Right lobe of liver (tissue), 4 donors: ENCODE measurements around the gene OR2K2.
"Not testable (repeated sequence)": the region's sequence is repeated elsewhere in the genome, so short reads cannot be mapped to it uniquely, and the experiment has no call there.

Experiments used
- CTCF ChIP-seq, 4 donors: fragments of 200-600 bp in 3 of 4; fragments of 450-650 bp in 1 of 4; IDR thresholded peaks; one replicate each; pipeline versions ENCODE4 v1.5.1 to v1.8.0; 2016 to 2022; ENCODE audit warnings: antibody characterized with exemption in 4 of 4, mild to moderate bottlenecking in 2 of 4
- POLR2A ChIP-seq: fragments of 450-650 bp; IDR thresholded peaks from one replicate; pipeline ENCODE4 v1.6.1; 2017; ENCODE audit warnings: antibody characterized with exemption, mild to moderate bottlenecking
- donor health status: DM: no; HTN: no; CAD: no.
- donor health status: DM: no; HTN: no; CAD: no.
- donor health status: DM: no; HTN: yes; CAD: no.

- not testable (repeated sequence) for TF ChIP-seq CTCF (IDR thresholded peaks at IDR 0.05); POLR2A
Measured at GRCh38 chr9:111299599-111299966, 30.4 kb downstream of the OR2K2 start.
